22Rv1 (cell line): ENCODE measurements around the gene ZNF594.

Experiments used
- CTCF ChIP-seq: fragments of 450-650 bp; IDR thresholded peaks from 2 replicates; pipeline ENCODE4 v1.5.1; 2017; ENCODE audit warnings: mild to moderate bottlenecking
- ZFX ChIP-seq: fragments of 450-650 bp; IDR thresholded peaks from 2 replicates; pipeline ENCODE4 v1.6.1; 2017; ENCODE audit warnings: antibody characterized with exemption, borderline replicate concordance

- TF ChIP-seq ZFX (no peak), CTCF (no peak)
Observed at GRCh38 chr17:5182597-5183409, 8.9 kb downstream of the ZNF594 start.
